Adipose tissue (tissue), 3 donors: Measurements from ENCODE around the gene DPYSL4. TPM values are rescaled to one million over a fixed set of nuclear protein-coding genes. Genes with fewer than 3 reads are reported as not detected.

Source experiments
- H3K27ac ChIP-seq: one replicate; pipeline ENCODE4 v1.5.1; 2013; ENCODE audit warnings: low read depth, low read length
- WGBS, 3 donors: extraction: QIAGEN DNeasy Blood & Tissue Kit; methylation state at CpG; one replicate each; pipeline ENCODE4 v1.1.7; 2013; 5-methylcytosine and 5-hydroxymethylcytosine counted together
- polyA plus RNA-seq, 3 donors: library from polyadenylated mRNA; stranded (reverse); fragments of 200-250 nt; gene quantifications; one replicate each; pipeline ENCODE4 v1.2.3, GENCODE V29; 2013
- donor health status: healthy with polysubstance abuse.
- donor health status: Bipolar disorder and iron deficiency.
- donor health status: healthy.

Gene DPYSL4
- polyA plus RNA-seq, 3 donors: 0.54 to 0.82 (median 0.67) TPM

DNA sequence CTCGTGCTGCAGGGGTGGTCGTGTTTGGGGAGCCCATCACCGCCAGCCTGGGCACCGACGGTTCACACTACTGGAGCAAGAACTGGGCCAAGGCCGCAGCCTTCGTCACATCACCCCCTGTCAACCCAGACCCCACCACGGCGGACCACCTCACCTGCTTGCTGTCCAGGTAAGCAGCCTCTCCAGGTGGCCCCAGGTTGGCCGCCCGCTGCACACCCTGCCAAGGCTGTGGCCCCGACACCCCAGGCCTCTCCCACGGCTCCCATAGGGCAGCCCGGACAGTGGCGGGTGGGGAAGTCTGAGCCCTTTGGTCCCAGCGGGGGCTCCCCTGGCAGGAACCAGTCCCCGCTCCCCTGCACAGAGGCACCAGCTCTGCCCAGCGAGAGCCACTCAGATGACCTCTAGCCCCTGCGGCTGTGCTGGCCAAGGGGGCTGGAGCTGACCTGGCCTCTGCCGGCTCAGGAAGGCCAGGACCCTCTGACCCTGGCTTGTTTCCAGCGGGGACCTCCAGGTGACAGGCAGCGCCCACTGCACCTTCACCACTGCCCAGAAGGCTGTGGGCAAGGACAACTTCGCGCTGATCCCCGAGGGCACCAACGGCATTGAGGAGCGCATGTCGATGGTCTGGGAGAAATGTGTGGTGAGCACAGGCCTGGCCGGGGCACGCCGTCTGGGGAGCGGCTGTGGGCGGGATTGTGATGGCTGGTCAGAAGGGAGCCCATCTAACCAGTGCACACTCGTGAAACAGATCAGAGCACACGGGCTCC is 13.8 kb downstream of the DPYSL4 start:
- 77 to 91% (median 88%) methylated on average over 31 to 35 of the region's 35 CpGs for WGBS, 3 donors
- H3K27ac ChIP-seq: no peak overlapping the region

GRCh38 chr10:132201111-132201969 is 14.6 kb downstream of the DPYSL4 start:
- no peak overlapping the region for H3K27ac ChIP-seq
- WGBS, 3 donors: 83 to 93% (median 88%) methylated on average over 35 of the region's 35 CpGs

- no peak overlapping the region for H3K27ac ChIP-seq
- WGBS, 3 donors: 83 to 93% (median 92%) methylated on average over 46 to 48 of the region's 48 CpGs
Observed at GRCh38 chr10:132202070-132202970, 15.6 kb downstream of the DPYSL4 start.

DNA sequence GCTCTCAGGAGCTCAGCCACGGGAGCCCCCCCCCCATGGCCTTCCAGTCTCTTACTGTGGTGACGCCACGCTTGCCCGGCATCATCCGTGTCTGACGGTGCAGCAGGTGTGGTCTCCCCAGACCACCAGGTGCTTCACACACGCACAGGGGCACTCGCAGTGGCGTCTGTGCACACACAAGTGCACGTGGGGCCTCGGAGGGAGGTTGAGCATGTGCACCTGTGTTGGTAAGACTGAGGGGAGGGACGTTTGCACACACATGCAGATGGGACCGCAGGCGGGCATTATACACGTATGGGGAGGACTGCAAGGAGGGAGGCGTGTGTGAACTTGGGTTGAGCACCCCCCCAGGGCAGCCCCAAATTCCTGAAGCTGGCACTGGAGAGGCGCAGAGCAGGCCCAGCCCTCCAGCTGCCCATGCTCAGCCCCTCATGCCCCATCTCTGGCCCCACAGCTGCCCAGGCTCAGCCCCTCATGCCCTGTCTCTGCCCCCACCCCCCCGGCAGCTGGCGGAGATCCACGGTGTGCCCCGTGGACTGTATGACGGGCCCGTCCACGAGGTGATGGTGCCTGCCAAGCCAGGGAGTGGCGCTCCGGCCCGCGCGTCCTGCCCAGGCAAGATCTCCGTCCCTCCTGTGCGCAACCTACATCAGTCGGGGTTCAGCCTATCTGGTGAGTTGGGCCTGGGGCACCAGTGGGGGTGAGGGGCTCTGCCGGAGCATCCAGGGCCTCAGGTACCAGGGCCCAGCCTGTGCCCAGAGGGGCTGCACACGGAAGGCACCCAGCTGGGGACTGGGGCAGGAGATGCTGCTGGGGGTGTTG is 16.7 kb downstream of the DPYSL4 start:
- 82 to 88% (median 83%) methylated on average over 29 to 34 of the region's 34 CpGs for WGBS, 3 donors

GRCh38 chr10:132204078-132204780 is 17.5 kb downstream of the DPYSL4 start:
- H3K27ac ChIP-seq: no peak overlapping the region
- WGBS, 3 donors: 75 to 90% (median 86%) methylated on average over 19 to 20 of the region's 20 CpGs

More for the DNA sequence above, 16.7 kb downstream of the DPYSL4 start:
- no peak overlapping the region for H3K27ac ChIP-seq

- 73 to 93% (median 89%) methylated on average over 28 of the region's 28 CpGs for WGBS, 3 donors
Observed at GRCh38 chr10:132204781-132205473, 18.2 kb downstream of the DPYSL4 start.

DNA sequence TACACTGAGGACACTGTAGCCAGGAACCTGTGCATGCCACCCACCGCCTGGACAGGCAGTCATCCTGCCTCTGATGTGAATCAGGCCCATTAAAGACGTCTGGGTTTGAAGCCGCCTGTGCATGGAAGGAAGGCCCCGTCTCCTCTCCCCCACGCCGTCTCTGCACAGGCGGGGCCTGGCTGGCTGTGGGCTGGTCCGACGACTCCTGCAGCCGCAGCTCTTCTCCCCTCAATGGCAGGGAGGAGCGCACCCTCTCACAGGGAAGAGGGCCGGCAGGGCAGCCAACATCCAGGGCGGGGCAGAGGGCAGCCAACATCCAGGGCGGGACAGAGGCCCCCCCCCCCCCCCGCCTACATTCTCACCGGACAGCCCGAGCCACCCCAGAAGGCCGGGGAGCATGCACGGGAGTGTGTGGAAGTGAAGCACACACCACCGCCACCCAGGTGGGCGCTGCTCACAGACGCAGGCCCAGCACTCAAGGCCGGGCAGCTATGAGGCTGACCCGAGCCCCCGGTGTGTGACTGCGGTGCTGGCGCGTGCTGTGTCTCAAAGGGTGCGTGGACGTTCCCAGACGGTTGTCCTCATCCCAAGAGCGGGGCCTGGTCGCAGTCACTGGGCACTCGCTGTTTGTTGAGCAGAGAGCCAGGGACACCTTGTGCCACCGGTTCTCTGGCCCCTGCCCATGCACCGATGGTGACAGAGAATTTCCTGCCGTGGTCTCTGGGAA is 19.1 kb downstream of the DPYSL4 start:
- WGBS, 3 donors: 78 to 84% (median 78%) methylated on average over 28 to 37 of the region's 37 CpGs
- no peak overlapping the region for H3K27ac ChIP-seq

More at GRCh38 chr10:132204781-132205473, 18.2 kb downstream of the DPYSL4 start:
- no peak overlapping the region for H3K27ac ChIP-seq

- WGBS, 3 donors: 86 to 92% (median 87%) methylated on average over 11 of the region's 11 CpGs
- no peak overlapping the region for H3K27ac ChIP-seq
Observed at GRCh38 chr10:132206377-132206745, 19.6 kb downstream of the DPYSL4 start.

- 86 to 91% (median 89%) methylated on average over 29 of the region's 29 CpGs for WGBS, 3 donors
- no peak overlapping the region for H3K27ac ChIP-seq
Observed at GRCh38 chr10:132206806-132207535, 20.2 kb downstream of the DPYSL4 start.

DNA sequence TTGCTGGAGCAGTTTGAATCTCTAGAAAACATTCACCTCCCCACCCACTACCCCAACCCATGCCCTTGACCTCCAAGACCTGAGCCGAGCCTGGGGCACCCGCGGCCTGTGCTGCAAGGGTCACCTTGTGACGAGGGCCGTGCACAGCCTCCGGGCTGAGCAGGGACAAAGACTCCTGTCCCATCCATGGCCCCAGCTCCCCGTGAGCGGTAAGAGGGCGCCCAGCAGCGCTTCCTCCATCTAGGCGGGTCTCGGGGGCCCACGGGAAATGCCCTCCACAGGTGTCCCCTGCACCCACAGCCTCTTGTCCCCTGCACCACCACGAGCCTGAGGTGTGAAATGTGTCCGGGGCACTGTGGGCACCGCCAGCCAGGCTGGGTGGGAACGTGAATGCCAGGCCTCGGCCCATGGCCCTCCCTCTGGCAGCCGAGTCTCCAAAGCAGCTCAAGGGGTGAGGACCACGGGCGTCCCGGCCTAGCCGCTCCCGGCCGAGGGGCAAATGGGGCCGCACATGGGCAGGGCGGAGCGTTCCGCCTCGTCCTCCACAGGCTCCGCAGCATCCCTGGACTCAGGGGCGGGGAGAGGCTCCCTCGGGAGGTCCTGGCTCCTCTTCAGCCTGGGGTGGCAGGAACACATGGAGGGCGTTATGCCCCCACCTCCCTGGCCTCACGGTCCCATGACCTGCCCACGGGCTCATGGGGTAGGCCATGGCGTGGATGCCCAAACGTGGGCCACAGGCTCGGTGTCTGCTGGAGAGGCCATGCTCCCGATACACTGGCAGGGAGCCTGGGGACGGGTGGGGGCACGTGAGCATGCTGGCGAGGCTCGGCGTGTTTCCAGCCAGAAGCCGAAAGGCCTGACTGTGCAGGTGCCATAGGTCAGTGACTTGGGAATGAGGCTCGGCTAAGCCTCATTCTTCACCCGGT is 21.1 kb downstream of the DPYSL4 start:
- 88 to 90% (median 90%) methylated on average over 43 to 48 of the region's 48 CpGs for WGBS, 3 donors
- H3K27ac ChIP-seq: no peak overlapping the region

DNA sequence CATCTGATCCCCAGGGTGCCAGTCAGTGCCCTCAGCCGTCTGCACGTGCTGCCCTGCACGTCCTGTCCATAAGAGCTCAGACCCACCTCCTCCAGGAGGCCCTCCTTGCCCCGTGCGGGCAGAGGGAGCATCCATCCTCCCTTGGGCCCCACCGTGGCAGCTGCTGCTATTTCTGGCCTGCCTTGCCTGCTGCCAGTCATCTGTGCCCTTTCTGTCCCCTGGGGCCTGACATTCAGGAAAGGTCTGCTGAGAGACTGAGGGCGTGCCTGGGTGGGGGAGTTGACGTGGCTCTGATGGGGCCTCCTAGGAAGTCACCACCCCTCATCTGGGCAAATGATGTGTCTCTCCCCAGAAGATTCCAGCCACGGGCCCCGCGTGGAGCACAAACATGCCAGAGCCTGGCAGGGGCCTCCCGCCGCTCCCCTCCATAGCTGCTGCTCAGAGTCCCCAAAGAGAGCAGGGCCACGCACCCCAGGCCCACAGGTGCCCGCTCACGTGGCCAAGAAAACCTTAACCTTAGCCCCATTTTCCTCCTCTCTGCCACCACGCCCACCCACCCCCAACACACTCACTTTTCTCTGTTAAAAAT is 21.8 kb downstream of the DPYSL4 start:
- WGBS, 3 donors: 83 to 87% (median 84%) methylated on average over 17 of the region's 17 CpGs
- H3K27ac ChIP-seq: no peak overlapping the region

DNA sequence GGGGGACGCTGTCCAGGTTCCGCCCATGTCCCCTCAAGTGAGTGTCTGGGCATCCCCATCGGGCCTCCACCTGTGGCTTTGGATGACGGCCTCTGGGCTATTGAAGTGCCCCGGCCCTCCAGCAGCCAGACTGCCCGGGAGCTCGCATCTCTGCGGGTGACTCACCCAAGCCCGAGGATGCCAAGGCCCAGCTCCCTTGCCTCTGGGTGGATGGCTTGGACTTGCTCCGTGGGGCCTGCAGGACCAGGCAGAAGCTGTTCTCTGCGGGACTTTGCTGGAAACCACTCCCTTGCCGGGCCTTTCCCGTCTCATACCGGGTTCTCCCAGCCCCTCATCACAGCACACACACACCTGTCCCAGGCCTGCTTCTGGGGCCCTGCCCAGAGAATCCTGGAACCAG is 22.4 kb downstream of the DPYSL4 start:
- WGBS, 3 donors: 93 to 94% (median 94%) methylated on average over 14 of the region's 14 CpGs

DNA sequence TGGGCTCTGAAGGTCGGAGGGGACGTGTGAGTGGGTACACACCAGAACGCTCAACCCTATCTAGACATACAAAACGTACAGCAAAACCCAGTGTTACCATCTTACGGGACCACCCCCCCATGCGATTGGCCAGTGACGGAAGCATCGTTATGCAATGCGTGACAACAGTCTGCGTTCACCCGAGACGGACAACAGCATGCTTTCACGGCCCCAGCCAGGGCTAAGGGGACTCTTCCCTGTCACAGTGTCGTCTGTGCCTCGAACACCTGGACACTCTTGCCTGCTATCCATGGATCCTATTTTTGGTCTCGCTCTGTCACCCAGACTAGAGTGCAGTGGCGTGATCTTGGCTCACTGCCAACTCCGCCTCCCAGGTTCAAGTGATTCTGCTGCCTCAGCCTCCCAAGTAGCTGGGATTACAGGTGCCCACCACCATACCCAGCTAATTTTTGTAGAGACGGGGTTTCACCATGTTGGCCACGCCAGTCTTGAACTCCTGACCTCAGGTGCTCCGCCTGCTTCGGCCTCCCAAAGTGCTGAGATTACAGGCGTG is 23.3 kb downstream of the DPYSL4 start:
- WGBS, 3 donors: 93% methylated on average over 23 of the region's 23 CpGs
- no peak overlapping the region for H3K27ac ChIP-seq

More for the DNA sequence above, 22.4 kb downstream of the DPYSL4 start:
- H3K27ac ChIP-seq: no peak overlapping the region

GRCh38 chr10:132210766-132211165 is 24.0 kb downstream of the DPYSL4 start:
- WGBS, 3 donors: 92 to 94% (median 94%) methylated on average over 14 of the region's 14 CpGs
- H3K27ac ChIP-seq: no peak overlapping the region
